ENCODE results near the gene N4BP2L2.

DNA sequence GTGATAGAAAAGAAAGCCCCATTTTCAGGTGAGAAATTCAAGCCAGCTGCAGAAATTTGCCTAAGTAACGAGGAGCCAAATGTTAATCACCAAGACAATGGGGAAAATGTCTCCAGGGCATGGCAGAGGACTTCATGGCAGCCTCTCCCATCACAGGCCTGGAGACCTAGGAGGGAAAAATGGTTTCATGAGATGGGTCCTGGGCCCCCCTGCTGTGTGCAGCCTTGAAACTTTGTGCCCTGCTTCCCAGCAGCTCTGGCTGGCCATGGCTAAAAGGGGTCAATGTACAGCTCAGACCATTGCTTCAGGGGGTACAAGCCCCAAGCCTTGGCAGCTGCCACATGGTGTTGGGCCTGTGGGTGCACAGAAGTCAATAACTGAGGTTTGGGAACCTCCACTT lies 120.6 kb downstream of the N4BP2L2 start:
- no peak for TF ChIP-seq POLR2A (IDR thresholded peaks at IDR 0.05)
- TF ChIP-seq, protein P1, sequence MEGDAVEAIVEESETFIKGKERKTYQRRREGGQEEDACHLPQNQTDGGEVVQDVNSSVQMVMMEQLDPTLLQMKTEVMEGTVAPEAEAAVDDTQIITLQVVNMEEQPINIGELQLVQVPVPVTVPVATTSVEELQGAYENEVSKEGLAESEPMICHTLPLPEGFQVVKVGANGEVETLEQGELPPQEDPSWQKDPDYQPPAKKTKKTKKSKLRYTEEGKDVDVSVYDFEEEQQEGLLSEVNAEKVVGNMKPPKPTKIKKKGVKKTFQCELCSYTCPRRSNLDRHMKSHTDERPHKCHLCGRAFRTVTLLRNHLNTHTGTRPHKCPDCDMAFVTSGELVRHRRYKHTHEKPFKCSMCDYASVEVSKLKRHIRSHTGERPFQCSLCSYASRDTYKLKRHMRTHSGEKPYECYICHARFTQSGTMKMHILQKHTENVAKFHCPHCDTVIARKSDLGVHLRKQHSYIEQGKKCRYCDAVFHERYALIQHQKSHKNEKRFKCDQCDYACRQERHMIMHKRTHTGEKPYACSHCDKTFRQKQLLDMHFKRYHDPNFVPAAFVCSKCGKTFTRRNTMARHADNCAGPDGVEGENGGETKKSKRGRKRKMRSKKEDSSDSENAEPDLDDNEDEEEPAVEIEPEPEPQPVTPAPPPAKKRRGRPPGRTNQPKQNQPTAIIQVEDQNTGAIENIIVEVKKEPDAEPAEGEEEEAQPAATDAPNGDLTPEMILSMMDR (IDR thresholded peaks at IDR 0.05), result no peak
- TF ChIP-seq EP300 (IDR thresholded peaks at IDR 0.05), result no peak

All from gastroesophageal sphincter (tissue), 3 donors.